GM21447 (cell line): ENCODE data around the gene PTPRH.
"Not testable (repeated sequence)": the region's sequence is repeated elsewhere in the genome, so short reads cannot be mapped to it uniquely, and the experiment has no call there.

ENCODE experiments used
- ATAC-seq: cut with Tn5 transposase; IDR thresholded peaks from one replicate; pipeline ENCODE4 v1.9.1; 2021; ENCODE audit not compliant: unreplicated experiment

PTPRH gene

DNA sequence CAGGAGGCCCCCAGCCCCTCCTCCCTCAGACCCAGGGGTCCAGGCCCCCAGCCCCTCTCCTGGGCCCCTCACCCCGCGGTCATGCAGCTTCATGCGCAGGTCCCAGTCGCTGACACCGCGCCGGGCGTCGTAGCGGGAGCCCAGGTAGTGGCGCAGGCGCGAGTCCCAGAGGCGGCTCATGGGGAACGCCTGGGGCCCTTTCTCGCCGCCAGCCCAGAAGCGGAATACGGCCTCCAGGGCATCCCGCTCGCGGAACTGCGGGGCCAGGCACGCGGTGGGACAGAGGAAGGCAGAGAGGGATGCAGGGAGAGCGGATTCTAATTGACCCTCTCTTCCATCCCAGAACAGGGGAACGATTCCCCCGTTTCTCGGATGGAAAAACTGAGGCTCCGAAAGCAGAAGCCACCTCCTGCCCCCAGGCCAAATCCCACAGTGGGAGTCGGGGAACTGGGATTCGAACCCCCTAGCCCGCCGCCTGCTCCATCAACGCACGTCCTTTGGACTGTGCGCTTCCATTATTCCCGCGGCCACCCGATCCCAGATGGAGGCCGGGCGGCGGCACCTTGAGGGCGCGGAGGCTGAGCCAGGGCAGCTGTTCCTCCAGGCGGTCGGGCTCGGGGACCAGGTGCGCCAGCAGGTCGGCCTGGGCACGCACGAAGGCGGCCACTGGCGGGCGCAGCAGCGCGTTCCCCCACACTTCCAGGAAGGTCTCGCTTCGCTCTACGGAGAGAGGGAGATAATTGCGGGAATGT lies 47.6 kb downstream of the PTPRH start:
- ATAC-seq = no peak

DNA sequence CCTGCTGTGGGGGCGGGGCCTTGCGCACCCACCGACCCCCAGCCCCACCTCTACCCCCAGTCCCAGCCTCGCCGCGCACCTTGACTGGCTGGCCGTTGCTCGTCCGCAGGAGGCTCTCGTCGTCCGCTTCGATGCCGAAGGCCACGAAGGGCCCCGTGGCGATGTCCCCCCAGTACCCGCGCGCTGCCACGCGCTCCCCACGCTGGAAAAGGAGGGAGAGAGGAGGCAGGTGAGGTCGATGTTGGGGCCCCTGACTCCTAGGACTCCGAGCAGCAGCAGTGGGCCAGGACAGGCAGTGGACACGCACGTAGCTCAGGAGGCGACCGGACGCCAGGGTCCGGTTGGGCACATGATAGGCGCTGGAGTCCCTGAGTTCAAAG lies 48.3 kb downstream of the PTPRH start:
- ATAC-seq = no peak

DNA sequence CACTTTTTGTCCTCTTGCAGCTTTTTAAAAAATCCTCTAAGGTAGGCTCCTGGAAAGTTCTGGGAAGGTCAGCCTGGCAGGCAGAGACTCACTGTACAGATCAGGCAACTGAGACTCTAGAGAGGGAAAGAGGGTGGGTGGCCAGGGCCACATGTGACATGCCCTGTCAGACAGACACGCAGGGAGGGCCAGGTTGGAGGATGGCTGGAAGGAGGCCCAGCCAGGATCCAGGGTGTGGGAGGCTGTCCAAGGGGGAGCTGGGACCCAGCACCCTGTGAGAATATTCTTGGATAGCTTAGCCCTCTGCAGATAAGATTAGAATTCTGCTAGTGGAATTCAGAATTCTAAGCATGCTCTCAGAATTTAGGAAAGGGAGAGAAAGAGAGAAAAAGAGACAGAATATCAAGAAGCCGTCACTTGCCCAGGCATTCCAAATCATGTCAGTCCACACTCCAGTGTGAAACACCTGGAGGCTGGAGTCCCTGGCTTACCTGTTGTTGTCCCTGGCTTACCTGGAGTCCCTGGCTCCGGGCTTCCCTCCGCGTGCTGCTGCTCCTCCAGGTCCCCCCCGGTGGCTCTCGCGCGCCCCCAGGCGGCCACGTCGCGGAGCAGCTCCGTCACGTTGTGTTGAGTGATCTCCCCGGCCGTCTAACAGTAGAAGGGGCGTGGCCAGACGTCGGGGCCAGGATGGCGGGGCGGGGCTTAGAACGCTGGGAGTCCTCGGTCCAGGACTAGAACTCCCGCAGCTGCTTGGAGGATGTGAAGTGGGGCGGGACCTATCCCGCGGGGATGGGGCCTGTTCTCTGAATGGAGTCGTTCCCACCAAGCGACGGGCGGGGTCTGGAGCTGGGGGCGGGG lies 48.9 kb downstream of the PTPRH start:
- ATAC-seq = no peak

DNA sequence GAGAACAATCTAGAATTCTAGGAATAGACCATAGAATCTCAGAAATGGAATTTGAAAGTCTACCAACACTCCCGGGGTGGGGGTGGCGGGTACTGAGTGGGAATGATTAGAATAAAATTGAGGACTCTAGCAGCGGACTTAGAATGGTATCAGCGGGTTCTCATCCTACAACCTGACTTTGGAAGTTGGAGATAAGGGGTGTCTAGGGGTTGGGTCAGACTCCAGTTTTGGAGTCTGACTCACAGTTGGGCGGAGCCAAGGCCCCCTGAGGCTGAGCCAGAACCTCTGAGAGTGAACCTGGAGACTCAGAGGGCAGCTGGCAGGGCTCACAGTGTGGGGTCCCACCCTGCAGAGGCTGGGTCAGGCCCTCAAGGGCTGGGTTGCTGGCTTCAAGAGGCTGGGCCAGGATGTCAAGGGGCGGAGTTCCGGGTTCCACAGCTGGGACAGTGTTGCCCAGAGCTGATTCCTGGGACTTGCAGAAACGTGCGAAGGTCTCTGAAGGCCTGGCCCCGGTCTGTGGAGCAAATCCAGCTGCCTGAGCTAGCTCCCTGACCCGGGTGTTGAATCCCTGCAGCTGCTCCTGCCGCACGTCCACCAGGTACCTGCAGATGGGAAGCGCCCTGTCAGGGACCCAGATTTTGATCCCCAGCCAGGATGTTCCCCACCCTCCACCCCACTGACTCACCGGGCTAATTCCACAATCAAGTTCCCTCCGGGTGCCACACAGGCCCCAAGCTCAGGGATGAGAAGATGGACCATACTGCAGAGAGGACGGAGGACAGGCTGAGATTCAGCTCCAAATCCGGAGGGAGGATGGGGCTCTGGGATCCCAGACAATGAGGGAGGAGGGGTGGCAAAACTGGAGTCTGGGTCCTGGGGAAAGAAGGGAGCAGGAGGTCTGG lies 50.2 kb downstream of the PTPRH start:
- no peak for ATAC-seq

DNA sequence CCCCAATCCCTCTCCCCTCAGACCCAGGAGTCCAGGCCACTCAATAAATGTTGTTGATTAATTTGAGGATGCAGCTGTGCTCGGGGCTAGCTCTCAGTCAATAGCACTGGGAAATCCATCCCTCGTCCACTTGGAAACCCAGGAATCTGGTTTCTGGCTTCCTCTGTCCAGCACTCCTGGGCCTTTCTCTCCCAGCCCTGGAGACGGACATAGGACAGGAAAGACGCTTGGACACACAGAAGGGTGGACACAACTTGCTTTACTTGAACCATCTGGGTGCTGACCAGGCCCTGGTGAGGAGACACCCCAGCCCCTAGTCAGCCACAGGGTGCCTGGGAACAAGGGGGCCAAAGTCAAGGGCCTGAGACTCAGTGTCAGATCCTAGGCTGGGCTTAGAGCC lies 50.9 kb downstream of the PTPRH start:
- ATAC-seq = no peak

DNA sequence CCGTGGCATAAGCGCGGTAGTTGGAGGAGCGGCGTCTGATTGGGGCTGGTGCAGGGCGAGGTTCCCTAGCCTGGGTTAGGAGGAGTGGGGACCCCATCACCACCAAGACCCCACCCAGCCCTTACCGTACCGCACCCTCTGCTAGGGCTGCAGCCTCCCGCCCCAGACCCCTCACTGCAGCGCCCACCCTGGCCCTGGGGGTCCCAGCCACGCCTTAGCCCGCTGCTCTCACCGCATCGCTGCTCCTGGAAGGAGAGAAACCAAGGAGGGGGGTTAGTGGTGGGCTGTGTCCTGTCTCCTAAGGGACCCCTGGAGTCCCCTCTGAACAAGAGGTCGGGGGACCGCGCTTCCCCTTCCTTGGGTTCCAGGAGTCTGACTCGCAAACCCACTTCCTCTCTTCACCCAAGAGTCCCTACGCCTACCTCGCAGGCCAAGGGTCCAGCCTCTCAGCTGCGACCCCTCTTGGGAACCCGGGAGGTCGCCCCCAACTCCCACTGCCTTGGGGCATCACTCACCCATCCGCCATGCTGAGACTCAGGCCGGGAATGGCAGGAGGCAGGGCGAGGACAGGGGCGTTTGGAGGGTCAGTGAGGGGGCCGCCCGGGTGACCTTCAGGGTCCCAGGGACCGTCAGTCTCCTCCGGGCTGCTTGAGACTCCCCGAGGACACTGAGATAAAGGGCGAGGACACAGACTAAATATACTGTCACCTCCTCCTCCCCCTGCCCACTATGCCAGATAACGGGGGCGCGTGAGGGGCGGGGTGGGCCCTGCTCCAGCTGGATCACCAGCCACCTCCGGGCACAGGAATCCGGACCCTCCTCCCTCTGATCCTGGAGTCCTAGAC lies 52.0 kb downstream of the PTPRH start, which contains the start of gene TNNI3:
Gene TNNI3 (minus strand): TSS at position 669 of the 845 bp plus-strand sequence. CDS start 143 bp downstream, at position 526.
- no peak for ATAC-seq

DNA sequence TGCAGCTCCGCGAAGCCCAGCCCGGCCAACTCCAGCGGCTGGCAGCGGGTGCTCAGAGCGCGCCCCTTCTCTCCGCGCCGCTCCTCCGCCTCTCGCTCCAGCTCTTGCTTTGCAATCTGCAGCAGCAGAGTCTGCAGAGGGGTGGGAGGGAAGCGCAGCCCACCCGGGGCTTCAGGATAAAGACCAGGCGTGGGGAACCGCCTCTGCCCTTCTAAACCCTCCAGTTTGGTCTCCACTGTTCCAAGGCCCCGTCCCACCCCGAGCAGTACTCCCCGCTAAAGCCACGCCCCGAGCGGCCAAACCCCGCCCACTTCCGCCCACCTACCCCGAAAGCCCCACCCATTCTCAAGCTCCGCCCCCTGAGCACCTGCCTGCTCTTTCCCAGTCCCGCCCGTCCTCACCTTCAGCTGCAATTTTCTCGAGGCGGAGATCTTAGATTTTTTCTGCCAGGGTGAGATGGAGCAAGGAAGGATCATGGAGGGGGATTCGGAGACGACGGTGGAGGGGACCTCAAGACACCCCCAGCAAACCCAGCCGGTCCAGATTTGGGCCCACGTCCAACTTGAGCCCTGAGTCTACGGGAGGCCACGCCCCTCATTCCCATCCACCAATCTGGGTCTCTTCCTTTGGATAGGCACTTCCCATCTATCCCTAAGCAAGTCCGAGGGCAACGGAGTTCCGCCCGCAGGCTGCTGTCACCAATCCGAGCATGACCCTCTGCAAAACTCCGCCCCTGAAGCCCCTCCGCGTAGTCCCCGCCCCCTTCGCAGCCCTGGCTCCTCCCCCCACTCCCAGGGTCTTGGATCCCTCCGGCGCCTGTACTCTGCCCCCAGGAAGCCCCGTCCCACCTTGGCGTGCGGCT lies 52.9 kb downstream of the PTPRH start:
- ATAC-seq = no peak

DNA sequence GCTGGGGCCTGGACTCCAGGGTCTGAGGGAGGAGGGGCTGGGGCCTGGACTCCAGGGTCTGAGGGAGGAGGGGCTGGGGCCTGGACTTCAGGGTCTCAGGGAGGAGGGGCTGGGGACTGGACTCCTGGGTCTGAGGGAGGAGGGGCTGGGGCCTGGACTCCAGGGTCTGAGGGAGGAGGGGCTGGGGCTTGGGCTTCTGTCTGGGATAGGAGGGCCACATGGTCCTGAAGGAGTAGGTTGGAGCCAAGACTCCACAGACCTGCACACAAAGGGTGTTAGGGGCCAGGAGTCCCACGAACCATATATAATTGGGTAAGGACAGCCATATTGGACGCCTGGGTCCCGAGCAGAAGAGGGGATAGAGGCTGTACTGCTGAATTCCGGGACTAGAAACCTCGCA lies 53.5 kb downstream of the PTPRH start:
- ATAC-seq = not testable (repeated sequence)

DNA sequence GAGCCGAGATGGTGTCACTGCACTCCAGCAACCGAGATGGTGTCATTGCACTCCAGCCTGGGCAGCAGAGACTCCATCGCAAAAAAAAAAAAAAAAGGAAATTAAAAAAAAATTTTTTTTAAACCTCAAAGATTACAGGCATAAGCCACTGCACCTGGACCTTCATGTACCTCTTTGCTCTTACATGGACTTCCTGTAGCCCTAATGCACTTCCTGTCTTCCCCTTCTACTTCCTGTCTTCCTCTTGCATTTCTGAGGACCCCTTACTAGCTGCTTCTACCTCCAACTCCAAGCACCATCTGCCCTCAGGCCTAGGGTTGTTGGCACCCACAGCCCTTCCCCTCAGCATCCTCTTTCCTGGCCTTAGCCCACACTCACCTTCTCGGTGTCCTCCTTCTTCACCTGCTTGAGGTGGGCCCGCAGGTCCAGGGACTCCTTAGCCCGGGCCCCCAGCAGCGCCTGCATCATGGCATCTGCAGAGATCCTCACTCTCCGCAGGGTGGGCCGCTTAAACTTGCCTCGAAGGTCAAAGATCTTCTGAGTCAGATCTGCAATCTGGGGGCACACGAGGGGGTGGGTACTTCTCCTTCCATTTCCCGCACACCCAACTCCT lies 55.5 kb downstream of the PTPRH start:
- ATAC-seq = no peak

DNA sequence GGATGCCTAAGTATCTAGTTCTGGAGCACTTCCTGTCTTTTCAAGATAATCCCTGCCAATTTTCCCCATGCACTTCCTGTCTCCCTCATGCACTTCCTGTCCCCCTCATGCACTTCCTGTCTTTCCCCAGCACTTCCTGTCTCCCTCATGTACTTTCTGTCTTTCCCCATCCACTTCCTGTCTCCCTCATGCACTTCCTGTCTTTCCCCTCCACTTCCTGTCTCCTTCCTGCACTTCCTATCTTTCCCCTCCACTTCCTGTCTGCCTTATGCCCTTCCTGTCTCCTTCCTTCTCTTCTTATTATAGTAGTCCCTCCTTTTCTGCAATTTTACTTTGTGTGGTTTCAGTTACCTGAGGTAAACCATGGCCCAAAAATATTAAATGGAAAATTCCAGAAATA lies 57.3 kb downstream of the PTPRH start:
- no peak for ATAC-seq

DNA sequence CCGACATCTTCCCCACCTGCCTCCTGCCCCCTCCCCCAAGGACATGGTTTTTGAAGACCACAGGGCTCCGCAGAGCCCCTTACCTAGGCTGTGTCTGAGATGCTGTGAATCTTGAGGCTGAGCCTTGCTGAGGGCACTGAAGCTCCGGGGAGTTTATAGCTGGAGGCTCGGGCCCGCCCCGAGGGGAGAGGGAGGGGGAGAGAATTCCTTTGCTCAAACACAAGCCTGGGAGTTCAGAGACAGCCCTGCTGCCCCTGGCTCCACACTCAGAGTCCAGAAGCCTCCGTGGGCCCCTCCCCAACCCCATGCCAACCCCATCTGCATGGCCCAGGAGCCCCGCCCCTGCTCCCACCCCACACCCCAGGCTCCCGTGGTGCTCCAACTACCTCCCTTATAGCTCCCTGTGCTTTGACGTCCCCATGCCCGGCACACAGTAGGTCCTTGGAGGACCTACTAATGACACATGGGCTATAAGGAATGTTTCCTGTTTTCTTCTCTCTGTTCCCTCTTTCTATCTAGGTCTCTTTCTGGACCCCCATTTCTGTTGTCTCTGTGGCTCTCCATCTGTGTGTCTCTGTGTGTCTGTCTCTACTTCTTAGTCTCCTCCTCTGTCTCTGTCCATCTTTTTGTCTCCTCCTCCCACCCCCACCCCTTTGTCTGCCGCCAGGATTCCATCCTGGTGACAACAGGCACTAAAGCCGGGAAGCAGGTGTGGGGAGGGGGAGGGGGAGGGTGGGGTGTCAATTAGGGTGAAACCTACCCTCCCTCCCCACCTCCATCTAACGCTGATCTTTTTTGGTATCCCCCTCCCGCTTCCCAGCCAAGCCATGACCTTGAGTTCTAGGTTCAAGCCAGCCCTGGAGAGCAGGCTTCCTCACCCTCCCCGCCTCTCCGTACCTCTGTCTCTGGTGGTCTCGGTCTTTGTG lies 60.0 kb downstream of the PTPRH start, which contains the start of gene TNNT1:
Gene TNNT1 (minus strand): TSS at position 129 of the 926 bp plus-strand sequence. CDS start 2,049 bp downstream, outside the sequence.
- ATAC-seq = no peak

DNA sequence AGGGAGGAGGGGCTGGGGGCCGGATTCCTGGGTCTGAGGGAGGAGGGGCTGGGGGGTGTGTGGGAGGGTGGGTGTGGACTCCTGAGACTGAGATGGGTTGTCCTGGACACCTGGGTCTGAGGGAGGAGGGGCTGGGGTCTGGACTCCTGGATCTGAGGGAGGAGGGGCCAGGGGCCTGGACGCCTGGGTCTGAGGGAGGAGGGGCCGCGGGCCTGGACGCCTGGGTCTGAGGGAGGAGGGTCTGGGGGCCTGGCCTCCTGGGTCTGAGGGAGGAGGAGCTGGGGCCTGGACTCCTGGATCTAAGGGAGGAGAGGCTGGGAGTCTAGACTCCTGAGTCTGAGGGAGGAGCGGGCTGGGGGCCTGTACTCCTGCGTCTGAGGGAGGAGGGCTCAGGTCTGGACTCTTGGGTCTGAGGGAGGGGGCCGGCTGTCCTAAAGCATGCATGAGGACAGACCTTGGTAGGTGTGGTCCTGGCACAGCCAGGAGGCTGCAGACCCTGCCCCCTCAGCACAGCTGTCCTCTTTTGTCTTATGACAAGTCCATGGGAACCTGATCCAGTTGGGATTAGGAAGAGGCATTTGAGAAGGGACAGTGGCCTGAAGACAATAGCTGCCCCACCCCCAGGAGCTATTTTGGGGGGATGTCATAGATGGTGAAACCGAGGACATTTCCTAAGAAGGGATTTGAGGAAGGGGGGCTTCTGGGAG lies 61.6 kb downstream of the PTPRH start:
- no peak for ATAC-seq

DNA sequence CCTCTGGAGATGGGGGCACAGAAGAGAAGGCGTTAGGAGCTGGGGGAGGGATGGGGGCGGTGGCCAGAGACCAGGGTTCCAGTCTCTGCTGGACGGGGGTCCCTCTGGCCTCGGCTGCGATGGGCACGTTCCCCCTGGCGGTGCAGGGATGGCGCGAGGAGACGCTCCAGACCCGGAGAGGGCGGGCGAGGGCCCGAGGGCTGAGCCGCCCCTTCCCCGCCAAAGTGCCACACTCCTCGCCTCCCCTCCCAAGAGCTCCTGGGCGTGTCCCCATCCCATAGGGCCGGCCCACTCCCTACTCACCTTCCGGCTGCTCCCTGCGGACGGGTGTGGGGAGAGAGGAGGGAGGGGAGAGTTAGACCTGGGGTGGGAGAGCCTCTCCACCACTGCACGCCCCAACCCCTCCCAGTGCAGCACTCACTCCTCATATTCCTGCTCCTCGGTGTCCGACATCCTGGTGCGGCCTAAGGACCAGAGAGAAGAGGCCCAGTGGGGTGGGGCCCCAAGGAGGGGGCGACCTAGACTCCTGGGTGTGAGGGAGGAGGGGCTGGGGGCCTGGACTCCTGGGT lies 62.5 kb downstream of the PTPRH start:
- ATAC-seq = no peak

DNA sequence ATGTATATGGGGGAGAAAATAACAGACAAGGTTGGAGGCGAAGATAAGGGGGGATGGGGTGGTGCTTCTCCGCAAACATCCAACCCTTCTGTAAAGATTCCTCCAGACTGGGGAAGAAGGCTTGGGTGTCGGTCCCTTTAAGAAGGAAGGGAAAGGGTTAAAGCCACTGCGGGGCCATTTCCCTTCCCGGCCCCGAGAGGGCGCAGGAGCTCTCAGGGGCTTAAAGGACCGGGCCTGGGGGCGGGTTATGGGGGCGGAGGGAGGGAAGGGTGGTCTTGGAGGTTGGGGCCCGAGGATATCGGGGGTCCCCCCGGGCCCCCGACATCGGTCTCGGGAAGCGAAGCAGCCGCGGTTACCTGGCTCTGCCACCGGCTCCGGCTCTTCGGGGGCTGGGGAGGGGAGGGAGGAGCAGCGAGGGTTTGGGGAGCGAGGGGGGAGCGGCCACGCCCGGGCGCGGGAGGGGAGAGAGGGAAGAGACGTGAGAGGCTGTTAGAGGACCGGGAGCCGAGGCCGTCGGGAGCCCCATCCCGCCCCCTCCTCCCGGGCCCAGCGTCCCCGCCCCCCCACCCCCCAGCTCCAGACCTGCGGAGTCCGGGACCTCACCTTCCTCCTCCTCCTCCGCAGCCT lies 63.1 kb downstream of the PTPRH start:
- ATAC-seq = no peak

DNA sequence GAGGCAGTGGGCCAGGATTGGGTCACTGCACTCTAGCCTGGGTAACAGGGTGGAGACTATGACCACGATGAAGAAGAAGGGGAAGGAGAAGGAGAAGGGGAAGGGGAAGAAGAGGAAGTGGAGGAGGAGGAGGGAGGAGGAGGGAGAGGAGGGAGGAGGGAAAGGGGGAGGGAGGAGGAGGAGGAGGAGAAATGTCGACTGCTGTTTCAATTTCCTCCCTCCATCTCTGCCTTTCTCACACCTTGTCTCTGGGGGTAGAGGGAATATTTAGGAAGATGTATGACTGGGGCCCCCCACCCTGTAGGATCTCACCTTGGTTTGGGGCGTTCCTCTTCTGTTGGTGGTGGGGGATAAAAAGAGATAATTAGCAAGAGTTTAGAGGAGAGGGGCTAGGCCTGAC lies 64.1 kb downstream of the PTPRH start:
- no peak for ATAC-seq

DNA sequence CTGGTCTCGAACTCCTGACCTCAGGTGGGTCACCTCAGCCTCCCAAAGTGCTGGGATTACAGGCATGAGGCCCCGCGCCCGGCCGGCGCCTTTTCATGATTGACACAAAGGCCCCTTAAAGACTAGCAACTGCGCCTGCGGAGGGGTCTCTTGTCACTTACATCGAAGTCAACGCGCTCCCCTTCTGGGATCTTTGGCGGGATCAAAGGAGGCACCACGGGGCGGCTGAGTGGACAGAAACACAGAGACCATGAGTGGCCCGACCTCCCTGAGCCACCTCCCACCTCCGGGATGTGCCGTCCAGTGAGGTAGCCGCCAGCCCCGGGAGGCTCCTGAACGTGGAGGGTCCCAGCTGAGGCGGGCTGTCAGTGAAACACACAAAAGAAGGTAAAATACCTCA lies 67.6 kb downstream of the PTPRH start:
- no peak for ATAC-seq
